ENCODE data around the gene GRAMD2B. TPM values are rescaled to one million over a fixed set of nuclear protein-coding genes. Genes with fewer than 3 reads are reported as not detected.
"Not testable (repeated sequence)": the region's sequence is repeated elsewhere in the genome, so short reads cannot be mapped to it uniquely, and the experiment has no call there.

GRAMD2B gene
- total RNA-seq (14.8 TPM), polyA plus RNA-seq (38.4 TPM)
- long read RNA-seq, donor 1: 0 reads
- long read RNA-seq, donor 2: 0 reads
- long read RNA-seq, donor 3, partial matches to known transcripts: 0 of 4 reads
- long read RNA-seq, donor 3, other reads (novel, unspliced or antisense): 0 of 4 reads
- long read RNA-seq, donor 4, partial matches to known transcripts: 10 of 10 reads
- long read RNA-seq, donor 4, other reads (novel, unspliced or antisense): 0 of 10 reads
- long read RNA-seq, donor 5, partial matches to known transcripts: 0 of 3 reads
- long read RNA-seq, donor 5, other reads (novel, unspliced or antisense): 0 of 3 reads
- long read RNA-seq, donor 6, partial matches to known transcripts: 0 of 1 reads
- long read RNA-seq, donor 6, other reads (novel, unspliced or antisense): 0 of 1 reads
- long read RNA-seq, donor 7, partial matches to known transcripts: 0 of 4 reads
- long read RNA-seq, donor 7, other reads (novel, unspliced or antisense): 0 of 4 reads
- long read RNA-seq, donor 8: 0 reads
- long read RNA-seq, donor 9, partial matches to known transcripts: 0 of 2 reads
- long read RNA-seq, donor 9, other reads (novel, unspliced or antisense): 0 of 2 reads
- long read RNA-seq, donor 10, partial matches to known transcripts: 0 of 1 reads
- long read RNA-seq, donor 10, other reads (novel, unspliced or antisense): 0 of 1 reads

GRCh38 chr5:126422994-126423788, at the start of gene GRAMD2B:
TSS of gene GRAMD2B (plus strand) at chr5:126423409. CDS start at chr5:126423607, 198 bp downstream.
- WGBS: 2% methylated on average over 44 of the region's 44 CpGs
- Histone ChIP-seq H3K4me1 (ENCODE audit: control insufficient read depth in 2 of 2, insufficient read depth in 2 of 2, low read length in 2 of 2) (peaks cover 6 to 10% of the 10 kb centered on the region in 2 donors), H3K9me3 (ENCODE audit: control insufficient read depth in 2 of 2, insufficient read depth in 1 of 2, low read length in 1 of 2) (no peaks in the 10 kb centered on the region), H3K4me3 (ENCODE audit: low read length in 2 of 2) (peak within 1 kb of the TSS; percentile 77 to 95), H3K36me3 (ENCODE audit: control insufficient read depth in 2 of 2, insufficient read depth in 2 of 2, low read length in 1 of 2) (no peaks in the 10 kb centered on the region), H3K27ac (ENCODE audit: low read depth in 1 of 2, low read length in 1 of 2) (peak within 1 kb of the TSS; percentile 87 to 94), H3K27me3 (ENCODE audit: control insufficient read depth in 2 of 2, insufficient read depth in 1 of 2, low read length in 1 of 2) (no peaks in the 10 kb centered on the region)
- DNase-seq (ENCODE audit: low read depth in 6 of 9, low spot score in 9 of 9): peak; percentile 43 to 85 (median 61)

- no peaks in the 10 kb centered on the region for H3K27me3 ChIP-seq (ENCODE audit: control insufficient read depth in 2 of 2, insufficient read depth in 1 of 2, low read length in 1 of 2)
- 80% methylated on average over 1 of the region's 1 CpG for whole genome bisulfite sequencing
- H3K9me3 ChIP-seq (ENCODE audit: control insufficient read depth in 2 of 2, insufficient read depth in 1 of 2, low read length in 1 of 2): no peaks in the 10 kb centered on the region
- H3K4me1 ChIP-seq (ENCODE audit: control insufficient read depth in 2 of 2, insufficient read depth in 2 of 2, low read length in 2 of 2): peaks cover 2 to 5% of the 10 kb centered on the region in 2 donors
- peak overlapping the region in 1 of 2 donors; percentile 27 for H3K27ac ChIP-seq (ENCODE audit: low read depth in 1 of 2, low read length in 1 of 2)
- no peaks in the 10 kb centered on the region for H3K36me3 ChIP-seq (ENCODE audit: control insufficient read depth in 2 of 2, insufficient read depth in 2 of 2, low read length in 1 of 2)
- no peak overlapping the region for H3K4me3 ChIP-seq (ENCODE audit: low read length in 2 of 2)
- no peak for DNase-seq (ENCODE audit: low read depth in 6 of 9, low spot score in 9 of 9)
Observed at GRCh38 chr5:126374109-126374416, 49.1 kb upstream of the GRAMD2B start.

- no peak overlapping the region for H3K27ac ChIP-seq (ENCODE audit: low read depth in 1 of 2, low read length in 1 of 2)
- H3K4me1 ChIP-seq (ENCODE audit: control insufficient read depth in 2 of 2, insufficient read depth in 2 of 2, low read length in 2 of 2): peaks cover 2 to 5% of the 10 kb centered on the region in 2 donors
- 98% methylated on average over 1 of the region's 1 CpG for WGBS
- no peak for DNase-seq (ENCODE audit: low read depth in 6 of 9, low spot score in 9 of 9)
- no peaks in the 10 kb centered on the region for H3K9me3 ChIP-seq (ENCODE audit: control insufficient read depth in 2 of 2, insufficient read depth in 1 of 2, low read length in 1 of 2)
- no peak overlapping the region for H3K4me3 ChIP-seq (ENCODE audit: low read length in 2 of 2)
- no peaks in the 10 kb centered on the region for H3K27me3 ChIP-seq (ENCODE audit: control insufficient read depth in 2 of 2, insufficient read depth in 1 of 2, low read length in 1 of 2)
- no peaks in the 10 kb centered on the region for H3K36me3 ChIP-seq (ENCODE audit: control insufficient read depth in 2 of 2, insufficient read depth in 2 of 2, low read length in 1 of 2)
Observed at GRCh38 chr5:126376443-126376842, 46.8 kb upstream of the GRAMD2B start.

- Histone ChIP-seq H3K4me3 (ENCODE audit: low read length in 2 of 2) (no peak overlapping the region), H3K27me3 (ENCODE audit: control insufficient read depth in 2 of 2, insufficient read depth in 1 of 2, low read length in 1 of 2) (no peaks in the 10 kb centered on the region), H3K9me3 (ENCODE audit: control insufficient read depth in 2 of 2, insufficient read depth in 1 of 2, low read length in 1 of 2) (no peaks in the 10 kb centered on the region), H3K27ac (ENCODE audit: low read depth in 1 of 2, low read length in 1 of 2) (no peak overlapping the region), H3K4me1 (ENCODE audit: control insufficient read depth in 2 of 2, insufficient read depth in 2 of 2, low read length in 2 of 2) (peaks cover 2 to 5% of the 10 kb centered on the region in 2 donors), H3K36me3 (ENCODE audit: control insufficient read depth in 2 of 2, insufficient read depth in 2 of 2, low read length in 1 of 2) (no peaks in the 10 kb centered on the region)
- WGBS: 98% methylated on average over 2 of the region's 2 CpGs
- DNase-seq (ENCODE audit: low read depth in 6 of 9, low spot score in 9 of 9): no peak
Observed at GRCh38 chr5:126377424-126377823, 45.8 kb upstream of the GRAMD2B start.

GRCh38 chr5:126380316-126380715, 42.9 kb upstream of the GRAMD2B start:
- not testable (repeated sequence) for DNase-seq (ENCODE audit: low read depth in 6 of 9, low spot score in 9 of 9)
- over 99% methylated on average over 2 of the region's 2 CpGs for WGBS

GRCh38 chr5:126383246-126383645, 40.0 kb upstream of the GRAMD2B start:
- Histone ChIP-seq H3K4me3 (ENCODE audit: low read length in 2 of 2) (no peak overlapping the region), H3K27me3 (ENCODE audit: control insufficient read depth in 2 of 2, insufficient read depth in 1 of 2, low read length in 1 of 2) (no peaks in the 10 kb centered on the region), H3K36me3 (ENCODE audit: control insufficient read depth in 2 of 2, insufficient read depth in 2 of 2, low read length in 1 of 2) (no peaks in the 10 kb centered on the region), H3K9me3 (ENCODE audit: control insufficient read depth in 2 of 2, insufficient read depth in 1 of 2, low read length in 1 of 2) (no peaks in the 10 kb centered on the region), H3K4me1 (ENCODE audit: control insufficient read depth in 2 of 2, insufficient read depth in 2 of 2, low read length in 2 of 2) (no peaks in the 10 kb centered on the region), H3K27ac (ENCODE audit: low read depth in 1 of 2, low read length in 1 of 2) (no peak overlapping the region)
- DNase-seq (ENCODE audit: low read depth in 6 of 9, low spot score in 9 of 9): no peak

More at GRCh38 chr5:126380316-126380715, 42.9 kb upstream of the GRAMD2B start:
- H3K36me3 ChIP-seq (ENCODE audit: control insufficient read depth in 2 of 2, insufficient read depth in 2 of 2, low read length in 1 of 2); H3K27me3 ChIP-seq (ENCODE audit: control insufficient read depth in 2 of 2, insufficient read depth in 1 of 2, low read length in 1 of 2); H3K27ac ChIP-seq (ENCODE audit: low read depth in 1 of 2, low read length in 1 of 2); H3K4me1 ChIP-seq (ENCODE audit: control insufficient read depth in 2 of 2, insufficient read depth in 2 of 2, low read length in 2 of 2); H3K4me3 ChIP-seq (ENCODE audit: low read length in 2 of 2); H3K9me3 ChIP-seq (ENCODE audit: control insufficient read depth in 2 of 2, insufficient read depth in 1 of 2, low read length in 1 of 2): not testable (repeated sequence)

- no peak for DNase-seq (ENCODE audit: low read depth in 6 of 9, low spot score in 9 of 9)
- 92% methylated on average over 3 of the region's 3 CpGs for WGBS
Observed at GRCh38 chr5:126383776-126384175, 39.4 kb upstream of the GRAMD2B start.

GRCh38 chr5:126384985-126385384, 38.2 kb upstream of the GRAMD2B start:
- Histone ChIP-seq H3K9me3 (ENCODE audit: control insufficient read depth in 2 of 2, insufficient read depth in 1 of 2, low read length in 1 of 2) (no peaks in the 10 kb centered on the region), H3K4me3 (ENCODE audit: low read length in 2 of 2) (no peak overlapping the region), H3K27me3 (ENCODE audit: control insufficient read depth in 2 of 2, insufficient read depth in 1 of 2, low read length in 1 of 2) (no peaks in the 10 kb centered on the region), H3K36me3 (ENCODE audit: control insufficient read depth in 2 of 2, insufficient read depth in 2 of 2, low read length in 1 of 2) (no peaks in the 10 kb centered on the region), H3K4me1 (ENCODE audit: control insufficient read depth in 2 of 2, insufficient read depth in 2 of 2, low read length in 2 of 2) (no peaks in the 10 kb centered on the region), H3K27ac (ENCODE audit: low read depth in 1 of 2, low read length in 1 of 2) (no peak overlapping the region)
- DNase-seq (ENCODE audit: low read depth in 6 of 9, low spot score in 9 of 9): no peak
- 97% methylated on average over 3 of the region's 3 CpGs for WGBS

More at GRCh38 chr5:126383776-126384175, 39.4 kb upstream of the GRAMD2B start:
- Histone ChIP-seq H3K27ac (ENCODE audit: low read depth in 1 of 2, low read length in 1 of 2) (no peak overlapping the region), H3K9me3 (ENCODE audit: control insufficient read depth in 2 of 2, insufficient read depth in 1 of 2, low read length in 1 of 2) (no peaks in the 10 kb centered on the region), H3K36me3 (ENCODE audit: control insufficient read depth in 2 of 2, insufficient read depth in 2 of 2, low read length in 1 of 2) (no peaks in the 10 kb centered on the region), H3K27me3 (ENCODE audit: control insufficient read depth in 2 of 2, insufficient read depth in 1 of 2, low read length in 1 of 2) (no peaks in the 10 kb centered on the region), H3K4me3 (ENCODE audit: low read length in 2 of 2) (no peak overlapping the region), H3K4me1 (ENCODE audit: control insufficient read depth in 2 of 2, insufficient read depth in 2 of 2, low read length in 2 of 2) (no peaks in the 10 kb centered on the region)
